Islet of Langerhans (tissue), 1 donor: ENCODE data around the gene EPRS1.
"Not testable (repeated sequence)": the region's sequence is repeated elsewhere in the genome, so short reads cannot be mapped to it uniquely, and the experiment has no call there.

ENCODE experiments used
- FAIRE-seq: peaks from one replicate; lab custom pipeline; 2011; peaks lifted over from hg19 to GRCh38; lab: Jason Lieb, UNC

EPRS1 gene

GRCh38 chr1:220038640-220039039 lies 7.7 kb downstream of the EPRS1 start:
- no peak for FAIRE-seq

GRCh38 chr1:220037810-220038209 lies 8.5 kb downstream of the EPRS1 start:
- not testable (repeated sequence) for FAIRE-seq

GRCh38 chr1:220032911-220033310 lies 13.4 kb downstream of the EPRS1 start:
- FAIRE-seq = no peak

- no peak for FAIRE-seq
Observed at GRCh38 chr1:220031287-220031686, 15.0 kb downstream of the EPRS1 start.

- FAIRE-seq = no peak
Observed at GRCh38 chr1:220028346-220028895, 17.9 kb downstream of the EPRS1 start.

GRCh38 chr1:220019071-220019470 lies 27.2 kb downstream of the EPRS1 start:
- no peak for FAIRE-seq

- peak; percentile 38 for FAIRE-seq
Observed at GRCh38 chr1:220013497-220013896, 32.8 kb downstream of the EPRS1 start.

GRCh38 chr1:220012259-220012658 lies 34.0 kb downstream of the EPRS1 start:
- FAIRE-seq = peak; percentile 27

GRCh38 chr1:220011620-220012019 lies 34.7 kb downstream of the EPRS1 start:
- FAIRE-seq = no peak

GRCh38 chr1:220007438-220007837 lies 38.9 kb downstream of the EPRS1 start:
- FAIRE-seq = no peak

GRCh38 chr1:220005489-220005888 lies 40.8 kb downstream of the EPRS1 start:
- FAIRE-seq = no peak

- FAIRE-seq = no peak
Observed at GRCh38 chr1:220003610-220004299, 42.5 kb downstream of the EPRS1 start.

- FAIRE-seq = no peak
Observed at GRCh38 chr1:220003015-220003414, 43.3 kb downstream of the EPRS1 start.

GRCh38 chr1:220001095-220001501 lies 45.2 kb downstream of the EPRS1 start:
- FAIRE-seq = no peak

- FAIRE-seq = no peak
Observed at GRCh38 chr1:219999821-220000220, 46.5 kb downstream of the EPRS1 start.
